Memory B cell (primary cell): ENCODE measurements around the gene SOBP.

Experiments used
- ATAC-seq: fragments of 150-1000 bp; cut with Tn5 transposase; 2 replicates; pipeline ENCODE4 v1.10.0; 2021; ENCODE audit warnings: low read depth, mild to moderate bottlenecking, moderate library complexity
- DNase-seq, 2 donors: peaks; one replicate each; pipeline ENCODE4 v3.0.0; 2022; ENCODE audit warnings: low spot score in 2 of 2
- H3K27ac Mint-ChIP-seq: one replicate; pipeline ENCODE4 v1.8.0; 2022; ENCODE audit warnings: mild to moderate bottlenecking, moderate library complexity, mixed read lengths
- H3K27me3 Mint-ChIP-seq: one replicate; pipeline ENCODE4 v1.8.0; 2022; ENCODE audit warnings: mixed read lengths
- H3K36me3 Mint-ChIP-seq: one replicate; pipeline ENCODE4 v1.8.0; 2022; ENCODE audit warnings: mild to moderate bottlenecking, mixed read lengths
- H3K4me1 Mint-ChIP-seq: one replicate; pipeline ENCODE4 v1.8.0; 2022; ENCODE audit warnings: mixed read lengths
- H3K4me3 Mint-ChIP-seq: one replicate; pipeline ENCODE4 v1.8.0; 2022; ENCODE audit warnings: mild to moderate bottlenecking, moderate library complexity, mixed read lengths
- H3K9me3 Mint-ChIP-seq: one replicate; pipeline ENCODE4 v1.8.0; 2022; ENCODE audit warnings: mixed read lengths

SOBP gene

GRCh38 chr6:107652526-107653182, 162.7 kb downstream of the SOBP start:
- Mint-ChIP-seq H3K27me3 (no peaks in the 10 kb centered on the region), H3K36me3 (no peaks in the 10 kb centered on the region), H3K4me3 (no peak overlapping the region), H3K27ac (no peak overlapping the region), H3K4me1 (peaks cover 23% of the 10 kb centered on the region), H3K9me3 (peaks cover 2% of the 10 kb centered on the region)
- DNase-seq, result no peak
- no peak for ATAC-seq

GRCh38 chr6:107653183-107653580, 163.3 kb downstream of the SOBP start:
- peaks cover 26% of the 10 kb centered on the region for H3K4me1 Mint-ChIP-seq

DNA sequence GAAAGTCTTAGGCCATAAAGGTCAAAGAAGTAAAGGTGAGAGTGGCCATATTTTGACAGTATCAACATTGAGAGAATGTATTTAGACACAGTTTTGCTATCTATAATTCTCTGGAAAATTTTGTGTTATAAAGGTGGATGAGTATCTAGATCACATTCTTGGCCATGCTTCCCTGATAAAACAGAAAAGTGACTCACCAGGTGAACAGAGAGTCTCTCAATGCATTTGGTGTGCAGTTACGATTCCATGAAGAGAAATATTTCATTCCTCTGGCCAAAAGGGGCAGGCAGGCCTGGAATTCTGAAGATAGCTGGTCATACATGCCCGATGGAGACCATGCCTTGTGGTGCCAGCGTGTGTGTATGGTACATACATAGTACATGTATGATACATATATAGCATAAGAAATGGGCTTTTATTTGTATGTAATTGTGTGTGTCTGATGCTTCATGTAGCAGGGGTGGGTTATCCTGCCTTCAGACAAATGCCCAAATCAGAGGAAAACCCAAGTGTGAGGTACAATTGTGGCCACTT, 164.0 kb downstream of the SOBP start:
- Mint-ChIP-seq H3K9me3 (peaks cover 2% of the 10 kb centered on the region), H3K27ac (no peak overlapping the region), H3K36me3 (no peaks in the 10 kb centered on the region), H3K27me3 (no peaks in the 10 kb centered on the region), H3K4me1 (peaks cover 31% of the 10 kb centered on the region), H3K4me3 (no peak overlapping the region)
- ATAC-seq (no peak), DNase-seq (no peak)

More at GRCh38 chr6:107653183-107653580, 163.3 kb downstream of the SOBP start:
- no peaks in the 10 kb centered on the region for H3K36me3 Mint-ChIP-seq
- ATAC-seq (no peak), DNase-seq (no peak)
- no peak overlapping the region for H3K4me3 Mint-ChIP-seq
- H3K27ac Mint-ChIP-seq, result no peak overlapping the region
- H3K9me3 Mint-ChIP-seq, result peaks cover 2% of the 10 kb centered on the region
- no peaks in the 10 kb centered on the region for H3K27me3 Mint-ChIP-seq

- H3K27ac Mint-ChIP-seq, result peak overlapping the region; percentile 12
- ATAC-seq (no peak), DNase-seq (no peak)
- H3K4me1 Mint-ChIP-seq, result peaks cover 34% of the 10 kb centered on the region
- peaks cover 2% of the 10 kb centered on the region for H3K36me3 Mint-ChIP-seq
- H3K4me3 Mint-ChIP-seq, result no peak overlapping the region
- no peaks in the 10 kb centered on the region for H3K27me3 Mint-ChIP-seq
- peaks cover 2% of the 10 kb centered on the region for H3K9me3 Mint-ChIP-seq
Observed at GRCh38 chr6:107654764-107655163, 164.8 kb downstream of the SOBP start.

DNA sequence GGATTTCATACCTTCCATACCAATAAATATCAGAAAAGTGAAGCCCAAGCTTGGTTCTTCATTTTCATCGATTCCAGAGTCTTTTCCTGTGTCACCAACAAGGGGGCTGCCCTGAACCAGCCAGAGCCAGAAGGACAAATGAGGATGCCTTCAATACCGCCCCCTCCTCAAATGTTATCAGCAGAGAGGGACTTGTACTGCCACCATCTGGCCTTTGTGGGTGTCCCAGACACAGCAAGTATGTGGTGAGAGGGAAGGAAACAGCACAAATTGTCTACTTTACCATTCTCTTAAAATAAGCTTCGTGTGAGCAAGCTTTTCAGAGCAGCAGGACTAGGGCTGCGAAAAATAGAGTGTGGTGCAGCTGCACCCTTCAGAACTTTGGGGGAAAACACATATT, 165.3 kb downstream of the SOBP start:
- Mint-ChIP-seq H3K4me3 (no peak overlapping the region), H3K27me3 (no peaks in the 10 kb centered on the region), H3K27ac (peak overlapping the region; percentile 55), H3K36me3 (peaks cover 2% of the 10 kb centered on the region), H3K4me1 (peaks cover 34% of the 10 kb centered on the region), H3K9me3 (peaks cover 2% of the 10 kb centered on the region)
- no peak for DNase-seq
- no peak for ATAC-seq

DNA sequence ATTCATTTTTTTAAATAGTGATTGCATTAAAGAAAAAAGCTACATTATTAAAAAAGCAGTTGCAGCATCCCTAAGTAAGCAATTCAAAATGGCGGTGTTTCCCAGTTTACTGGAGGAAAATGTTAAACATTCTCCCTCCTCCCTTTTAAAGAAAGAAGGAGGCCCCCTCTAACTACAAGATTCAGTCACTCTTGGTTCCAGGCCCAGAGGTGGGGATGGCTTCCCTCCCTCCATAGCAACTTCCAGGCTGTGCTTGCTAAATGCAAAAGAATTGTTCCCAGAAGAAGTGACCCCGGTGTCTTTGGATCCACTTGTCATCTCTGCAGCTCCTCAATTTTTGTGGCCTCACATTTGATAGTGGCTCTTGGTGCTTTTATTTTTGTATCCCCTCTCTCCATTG, 165.9 kb downstream of the SOBP start:
- H3K9me3 Mint-ChIP-seq, result peaks cover 2% of the 10 kb centered on the region
- H3K27ac Mint-ChIP-seq, result no peak overlapping the region
- DNase-seq (no peak), ATAC-seq (no peak)
- H3K4me1 Mint-ChIP-seq, result peaks cover 34% of the 10 kb centered on the region
- H3K36me3 Mint-ChIP-seq, result peaks cover 2% of the 10 kb centered on the region
- H3K27me3 Mint-ChIP-seq, result no peaks in the 10 kb centered on the region
- peak overlapping the region; percentile 28 for H3K4me3 Mint-ChIP-seq

DNA sequence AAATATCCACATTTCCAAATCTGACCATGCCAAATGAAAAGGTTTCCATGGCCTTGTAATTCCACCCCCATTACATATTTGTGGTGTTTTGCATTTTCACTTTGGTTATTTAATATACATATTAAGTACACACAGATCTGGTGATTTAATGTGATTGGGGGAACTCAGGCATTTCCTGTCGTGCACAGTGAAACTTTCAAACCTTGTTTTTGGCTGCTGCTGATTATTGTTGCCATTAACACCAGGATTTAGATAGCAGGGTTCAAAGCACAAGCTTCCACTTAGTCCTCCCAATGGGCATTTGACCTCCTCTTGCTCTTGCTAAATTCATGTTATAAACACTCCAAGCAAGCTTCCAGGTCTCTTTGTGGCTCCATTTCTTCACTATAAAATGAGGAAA, 166.5 kb downstream of the SOBP start:
- Mint-ChIP-seq H3K36me3 (peaks cover 2% of the 10 kb centered on the region), H3K4me1 (peaks cover 34% of the 10 kb centered on the region), H3K27me3 (no peaks in the 10 kb centered on the region), H3K4me3 (peak overlapping the region; percentile 35), H3K9me3 (peaks cover 2% of the 10 kb centered on the region), H3K27ac (peak overlapping the region; percentile 89)
- ATAC-seq, result no peak
- DNase-seq, result no peak

GRCh38 chr6:107656883-107657282, 167.0 kb downstream of the SOBP start:
- Mint-ChIP-seq H3K9me3 (peaks cover 2% of the 10 kb centered on the region), H3K27me3 (no peaks in the 10 kb centered on the region), H3K27ac (peak overlapping the region; percentile 89), H3K4me1 (peaks cover 34% of the 10 kb centered on the region), H3K36me3 (peaks cover 2% of the 10 kb centered on the region), H3K4me3 (peak overlapping the region; percentile 35)
- DNase-seq (no peak), ATAC-seq (peak; percentile 20)

DNA sequence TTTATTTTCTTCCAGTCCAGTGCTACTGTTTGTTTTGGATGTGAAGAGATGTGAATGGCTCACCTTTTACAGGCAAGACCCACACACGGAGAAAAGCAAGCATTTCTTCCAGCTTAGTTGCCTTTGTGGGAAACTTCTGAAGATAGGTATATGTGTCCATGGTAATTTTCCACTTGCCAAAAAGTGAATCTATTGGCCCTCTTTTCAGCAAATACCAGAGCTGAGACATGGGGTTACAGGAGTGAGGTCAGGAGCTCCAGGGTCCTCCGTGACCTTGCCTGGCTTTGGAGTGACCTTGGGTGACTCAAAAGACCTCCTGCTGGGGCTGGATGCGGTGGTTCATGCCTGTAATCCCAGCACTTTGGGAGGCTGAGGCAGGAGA, 167.4 kb downstream of the SOBP start:
- H3K36me3 Mint-ChIP-seq, result peaks cover 2% of the 10 kb centered on the region
- DNase-seq (no peak), ATAC-seq (no peak)
- peak overlapping the region; percentile 89 for H3K27ac Mint-ChIP-seq
- no peaks in the 10 kb centered on the region for H3K27me3 Mint-ChIP-seq
- H3K4me1 Mint-ChIP-seq, result peaks cover 37% of the 10 kb centered on the region
- H3K9me3 Mint-ChIP-seq, result no peaks in the 10 kb centered on the region
- H3K4me3 Mint-ChIP-seq, result peak overlapping the region; percentile 82

DNA sequence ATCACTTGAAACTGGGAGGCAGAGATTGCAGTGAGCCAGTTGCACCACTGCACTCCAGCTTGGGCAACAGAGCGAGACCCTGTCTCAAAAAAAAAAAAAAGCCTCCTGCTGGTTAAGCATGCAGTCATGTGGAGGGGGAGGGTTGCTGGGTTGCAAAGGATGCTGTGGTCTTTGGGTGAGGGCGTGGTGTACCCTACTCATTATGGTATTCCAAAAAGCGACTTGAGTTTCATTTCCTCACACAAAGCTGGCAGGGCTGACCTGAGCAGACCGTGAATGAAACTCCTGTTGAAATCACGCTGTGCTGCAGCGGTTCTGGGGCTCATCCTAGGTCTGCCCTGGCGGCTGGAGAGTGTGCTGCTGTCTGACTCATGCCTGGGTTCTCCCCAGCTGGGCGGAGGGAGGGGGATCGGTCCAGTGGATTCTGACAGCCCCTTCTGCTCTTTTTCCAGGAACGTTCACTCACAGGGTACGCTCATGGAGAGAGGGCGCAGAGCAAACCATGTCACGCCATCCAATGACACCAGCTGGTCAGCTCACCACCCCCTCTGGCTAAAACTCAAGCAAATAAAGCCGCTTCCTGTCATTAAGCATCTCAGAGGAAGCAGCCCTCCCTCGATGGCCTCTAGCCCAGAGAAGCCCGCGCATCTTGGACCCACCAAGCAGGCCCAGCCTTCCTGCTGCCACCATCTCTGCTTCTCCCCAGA, 168.0 kb downstream of the SOBP start:
- peak; percentile 93 for ATAC-seq
- peak; percentile 60 to 80 for DNase-seq

DNA sequence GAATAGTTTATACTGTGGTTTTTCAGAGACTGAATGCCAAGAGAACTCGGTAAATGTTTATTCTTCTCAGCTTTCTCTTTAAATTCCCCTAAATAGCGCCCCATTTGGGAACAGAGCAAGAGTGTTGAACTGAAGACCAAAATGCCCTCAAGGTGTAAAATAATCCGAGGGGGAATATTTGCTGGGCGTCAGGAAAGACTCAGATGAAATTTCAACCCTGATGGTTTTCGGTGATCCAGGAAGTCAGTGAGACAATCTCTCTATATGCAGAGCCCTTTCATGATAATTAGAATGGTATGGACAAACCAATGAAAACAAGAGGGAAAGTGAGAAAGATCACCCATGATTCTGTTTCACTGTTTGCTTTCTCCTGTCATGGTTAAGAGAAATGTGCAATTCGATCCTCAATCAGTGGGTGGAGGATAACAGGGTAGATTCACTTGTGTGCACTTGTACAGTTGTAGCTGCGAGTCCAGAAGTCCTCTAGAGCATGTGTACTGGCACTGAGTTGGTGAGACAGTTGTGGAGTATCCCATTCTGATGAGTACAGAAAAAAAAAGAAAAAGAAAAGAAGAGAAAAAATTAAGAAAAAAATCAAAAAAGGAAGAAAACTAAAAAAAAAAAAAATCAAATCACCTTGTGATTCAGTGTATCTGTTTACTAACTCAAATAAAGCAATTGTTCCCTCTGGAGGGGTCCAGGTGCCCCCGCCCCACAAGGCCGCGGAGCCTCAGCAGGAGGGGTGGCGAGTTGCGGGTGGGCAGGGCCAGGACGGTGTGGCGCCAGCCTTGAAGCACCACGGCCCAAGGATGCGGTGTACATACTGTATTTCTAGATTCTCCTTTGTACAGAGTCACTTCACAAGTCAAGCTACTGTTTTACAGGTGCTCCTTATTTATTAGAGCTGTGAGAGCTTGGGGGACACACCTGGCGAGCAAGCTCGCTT, 169.3 kb downstream of the SOBP start:
- ATAC-seq (no peak), DNase-seq (no peak)
- Mint-ChIP-seq H3K36me3 (peaks cover 2% of the 10 kb centered on the region), H3K27ac (peak overlapping the region; percentile 89), H3K4me3 (peak overlapping the region; percentile 82), H3K4me1 (peaks cover 33% of the 10 kb centered on the region), H3K9me3 (no peaks in the 10 kb centered on the region), H3K27me3 (no peaks in the 10 kb centered on the region)

More for the DNA sequence above, 168.0 kb downstream of the SOBP start:
- Mint-ChIP-seq H3K4me1 (peaks cover 38% of the 10 kb centered on the region), H3K36me3 (peaks cover 2% of the 10 kb centered on the region), H3K4me3 (peak overlapping the region; percentile 82), H3K27me3 (no peaks in the 10 kb centered on the region), H3K9me3 (no peaks in the 10 kb centered on the region), H3K27ac (peak overlapping the region; percentile 89)

DNA sequence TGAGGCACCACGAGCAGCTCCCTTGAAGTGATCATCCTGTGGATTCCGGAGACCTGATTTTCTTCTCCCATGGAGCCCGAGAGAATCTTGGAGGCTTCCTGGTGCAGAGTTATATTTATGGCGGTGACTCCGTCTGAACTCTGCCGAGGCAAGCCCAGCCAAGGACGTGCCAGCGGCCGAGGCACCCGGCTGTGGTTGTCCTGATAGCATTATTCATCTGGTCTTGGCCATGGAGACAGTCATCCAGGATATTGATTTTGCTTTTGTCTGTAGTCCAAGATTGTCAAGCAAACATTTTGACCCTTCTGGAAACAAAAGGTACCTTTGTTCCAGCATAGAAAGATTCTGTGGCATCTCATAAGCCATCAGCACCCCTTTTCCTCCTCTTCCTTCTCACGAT, 170.9 kb downstream of the SOBP start:
- Mint-ChIP-seq H3K9me3 (no peaks in the 10 kb centered on the region), H3K36me3 (peaks cover 2% of the 10 kb centered on the region), H3K27ac (no peak overlapping the region), H3K4me3 (no peak overlapping the region), H3K27me3 (no peaks in the 10 kb centered on the region), H3K4me1 (peaks cover 29% of the 10 kb centered on the region)
- DNase-seq (no peak), ATAC-seq (no peak)

DNA sequence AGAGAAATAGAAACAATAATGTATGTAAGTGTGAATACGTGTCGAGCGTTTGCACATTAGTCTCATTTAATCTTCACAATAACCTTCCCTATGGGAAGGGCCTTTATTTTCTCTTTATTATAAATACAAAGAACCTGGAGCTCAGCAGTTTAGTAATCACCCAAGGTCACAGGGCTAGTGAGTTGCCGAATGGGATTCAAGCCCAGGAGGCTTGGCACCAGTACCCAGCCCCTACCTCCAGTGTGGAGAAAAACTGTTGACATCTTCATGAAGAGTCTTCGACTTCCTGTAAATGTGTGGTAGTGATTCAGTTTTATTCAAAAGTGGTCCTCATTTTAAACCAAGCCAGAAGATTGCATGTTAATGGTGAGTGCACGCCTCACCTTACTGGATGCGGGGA, 171.4 kb downstream of the SOBP start:
- ATAC-seq (no peak), DNase-seq (no peak)
- Mint-ChIP-seq H3K4me3 (no peak overlapping the region), H3K4me1 (peaks cover 27% of the 10 kb centered on the region), H3K36me3 (peaks cover 2% of the 10 kb centered on the region), H3K27ac (no peak overlapping the region), H3K9me3 (no peaks in the 10 kb centered on the region), H3K27me3 (no peaks in the 10 kb centered on the region)

DNA sequence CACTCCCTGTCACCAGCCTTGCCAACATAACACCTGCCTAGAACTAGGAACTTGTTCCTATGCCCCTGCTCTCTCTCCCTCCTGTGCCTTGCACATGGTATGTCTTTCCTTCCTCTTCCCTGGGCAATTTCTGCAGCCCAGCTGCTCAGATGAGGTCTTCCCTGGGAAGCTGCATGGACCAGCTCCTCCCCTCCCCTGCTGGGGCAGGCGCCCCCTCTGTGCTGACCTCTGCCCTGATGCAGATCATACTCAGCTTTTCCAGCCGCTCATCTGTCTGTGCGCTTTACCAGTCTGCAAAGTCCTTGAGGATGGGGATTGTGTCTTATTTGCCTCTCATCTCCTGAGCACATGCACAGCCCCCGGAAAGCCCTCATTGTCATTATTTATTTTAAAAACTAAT, 172.4 kb downstream of the SOBP start:
- ATAC-seq (no peak), DNase-seq (no peak)
- H3K9me3 Mint-ChIP-seq, result no peaks in the 10 kb centered on the region
- H3K4me3 Mint-ChIP-seq, result no peak overlapping the region
- H3K27me3 Mint-ChIP-seq, result no peaks in the 10 kb centered on the region
- H3K27ac Mint-ChIP-seq, result no peak overlapping the region
- peaks cover 2% of the 10 kb centered on the region for H3K36me3 Mint-ChIP-seq
- H3K4me1 Mint-ChIP-seq, result peaks cover 27% of the 10 kb centered on the region
